Measurements from ENCODE around the gene NACC2. TPM values are rescaled to one million over a fixed set of nuclear protein-coding genes. Genes with fewer than 3 reads are reported as not detected.

Gene NACC2
- polyA plus RNA-seq, 1 donor (not counting 4 experiments of a cell fraction or from before 2014, with no cell fraction given) = 4.6 TPM

DNA sequence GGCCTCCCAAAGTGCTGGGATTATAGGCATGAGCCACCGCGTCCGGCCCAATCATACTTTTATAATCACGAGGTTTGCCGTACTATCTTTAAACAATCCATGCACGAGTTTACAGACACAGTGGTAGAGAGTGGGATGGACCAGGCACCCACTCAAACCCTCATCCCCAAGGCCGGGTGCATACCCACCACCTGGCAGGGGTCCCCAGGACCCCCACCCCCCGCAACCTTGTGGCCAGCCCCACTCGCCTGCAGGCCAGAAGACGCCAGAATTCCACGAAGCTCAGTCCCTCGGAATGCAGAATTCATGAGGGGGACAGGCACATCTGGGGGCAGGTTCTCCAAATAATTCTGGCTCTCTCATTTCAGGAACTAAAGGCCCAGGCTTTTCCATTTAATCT, 17.1 kb downstream of the NACC2 start:
- dilution Hi-C loops (cut with MboI; ENCODE audit: extremely low pct_ligation_motif_present, low sequenced_read_pairs) = no loop called here
- Histone ChIP-seq H3K4me3 (ENCODE audit: control insufficient read depth in 2 of 3, extremely low read depth in 1 of 3, insufficient read depth in 2 of 3, low read depth in 1 of 3, low read length in 3 of 3) (no peak overlapping the region), H3K79me2 (ENCODE audit: control insufficient read depth, insufficient read depth, low read length) (peaks cover 82% of the 10 kb centered on the region), H3K36me3 (ENCODE audit: control insufficient read depth in 2 of 2, extremely low read depth in 1 of 2, insufficient read depth in 2 of 2, low read length in 2 of 2) (peaks cover 7 to 12% of the 10 kb centered on the region in 2 experiments), H3K4me2 (ENCODE audit: control insufficient read depth, extremely low read depth, insufficient read depth, low read depth, low read length) (no peak overlapping the region), H3K4me1 (ENCODE audit: control insufficient read depth, extremely low read depth, insufficient read depth, low read length) (no peaks in the 10 kb centered on the region), H3K9me3 (ENCODE audit: control insufficient read depth, low read depth, low read length) (no peaks in the 10 kb centered on the region), H4K20me1 (ENCODE audit: control insufficient read depth, extremely low read depth, insufficient read depth, low read length) (peaks cover 29% of the 10 kb centered on the region), H3K27me3 (ENCODE audit: control insufficient read depth, extremely low read depth, insufficient read depth, low read length) (no peaks in the 10 kb centered on the region), H3K27ac (ENCODE audit: control insufficient read depth, insufficient read depth, low read length) (no peak overlapping the region), H2AFZ (ENCODE audit: control insufficient read depth, low read length) (no peak overlapping the region), H3K9me1 (ENCODE audit: control insufficient read depth, extremely low read depth, insufficient read depth, low read length) (no peaks in the 10 kb centered on the region), H3K9ac (ENCODE audit: control insufficient read depth, extremely low read depth, insufficient read depth, low read length) (no peak overlapping the region)
- TF ChIP-seq CTCF (optimal IDR thresholded peaks at IDR 0.05 in 1 of 3, IDR thresholded peaks at IDR 0.05 in 1 of 3, conservative IDR thresholded peaks at IDR 0.05 in 1 of 3; ENCODE audit: extremely low read depth in 1 of 3, insufficient read depth in 2 of 3, low read length in 3 of 3) (no peak), EZH2 (IDR thresholded peaks at IDR 0.05; ENCODE audit: low read length) (no peak)
- FAIRE-seq (no peak), DNase-seq (ENCODE audit: low read depth, low spot score) (no peak)

- dilution Hi-C loops (cut with MboI; ENCODE audit: extremely low pct_ligation_motif_present, low sequenced_read_pairs) = no loop called here
- Histone ChIP-seq H3K27me3 (ENCODE audit: control insufficient read depth, extremely low read depth, insufficient read depth, low read length) (no peaks in the 10 kb centered on the region), H3K79me2 (ENCODE audit: control insufficient read depth, insufficient read depth, low read length) (peaks cover 78% of the 10 kb centered on the region), H3K9me1 (ENCODE audit: control insufficient read depth, extremely low read depth, insufficient read depth, low read length) (no peaks in the 10 kb centered on the region), H3K36me3 (ENCODE audit: control insufficient read depth in 2 of 2, extremely low read depth in 1 of 2, insufficient read depth in 2 of 2, low read length in 2 of 2) (peaks cover 3 to 12% of the 10 kb centered on the region in 2 experiments), H3K9ac (ENCODE audit: control insufficient read depth, extremely low read depth, insufficient read depth, low read length) (no peak overlapping the region), H3K27ac (ENCODE audit: control insufficient read depth, insufficient read depth, low read length) (no peak overlapping the region), H3K4me2 (ENCODE audit: control insufficient read depth, extremely low read depth, insufficient read depth, low read depth, low read length) (no peak overlapping the region), H2AFZ (ENCODE audit: control insufficient read depth, low read length) (no peak overlapping the region), H3K9me3 (ENCODE audit: control insufficient read depth, low read depth, low read length) (no peaks in the 10 kb centered on the region), H3K4me1 (ENCODE audit: control insufficient read depth, extremely low read depth, insufficient read depth, low read length) (no peaks in the 10 kb centered on the region), H4K20me1 (ENCODE audit: control insufficient read depth, extremely low read depth, insufficient read depth, low read length) (peaks cover 24% of the 10 kb centered on the region), H3K4me3 (ENCODE audit: control insufficient read depth in 2 of 3, extremely low read depth in 1 of 3, insufficient read depth in 2 of 3, low read depth in 1 of 3, low read length in 3 of 3) (no peak overlapping the region)
- no peak for FAIRE-seq
- no peak for TF ChIP-seq EZH2 (IDR thresholded peaks at IDR 0.05; ENCODE audit: low read length)
- TF ChIP-seq CTCF (optimal IDR thresholded peaks at IDR 0.05 in 1 of 3, IDR thresholded peaks at IDR 0.05 in 1 of 3, conservative IDR thresholded peaks at IDR 0.05 in 1 of 3; ENCODE audit: extremely low read depth in 1 of 3, insufficient read depth in 2 of 3, low read length in 3 of 3) = no peak
- DNase-seq (ENCODE audit: low read depth, low spot score) = no peak
Observed at GRCh38 chr9:136077491-136077890, 17.6 kb downstream of the NACC2 start.
